Common myeloid progenitor, CD34-positive (primary cell): Measurements from ENCODE around the gene PRAMEF2.
"Not testable (repeated sequence)": the region's sequence is repeated elsewhere in the genome, so short reads cannot be mapped to it uniquely, and the experiment has no call there.

Experiments
- CTCF ChIA-PET: fragments of 350-600 bp; sonication (Branson Sonifier 250); formaldehyde crosslinking; loops from one replicate; lab custom pipeline; 2021; ENCODE audit warnings: antibody characterized with exemption; lab: Charles Lee
- POLR2A ChIA-PET: fragments of 350-600 bp; sonication (Branson Sonifier 250); formaldehyde crosslinking; loops from one replicate; lab custom pipeline; 2021; ENCODE audit warnings: antibody characterized with exemption; lab: Charles Lee
- DNase-seq, 3 donors: peaks; one replicate each; pipeline versions ENCODE4 v3.0.0 to v3.0.0-alpha.2; 2013
- H3K27ac ChIP-seq, 2 experiments: 1 replicate in 1 of 2; 2 replicates in 1 of 2; pipeline ENCODE4 v1.7.0; 2013; ENCODE audit warnings: inconsistent platforms in 2 of 2, low read length in 2 of 2, mild to moderate bottlenecking in 2 of 2, low read depth in 1 of 2, moderate library complexity in 1 of 2; ENCODE audit not compliant: severe bottlenecking in 2 of 2, insufficient read depth in 1 of 2, poor library complexity in 1 of 2
- H3K27me3 ChIP-seq, 5 experiments: replicated peaks in 2 of 5; 1 replicate in 3 of 5; 2 replicates in 2 of 5; pipeline versions ENCODE4 v1.6.1 to v1.7.0; 2013; ENCODE audit warnings: low read length in 4 of 5, mild to moderate bottlenecking in 2 of 5, moderate library complexity in 2 of 5, inconsistent platforms in 1 of 5; ENCODE audit not compliant: insufficient read depth in 5 of 5, control insufficient read depth in 4 of 5
- H3K36me3 ChIP-seq, 4 experiments: 1 replicate in 2 of 4; 2 replicates in 2 of 4; pipeline versions ENCODE4 v1.6.1 to v1.7.0; 2013; ENCODE audit warnings: low read length in 3 of 4, control low read depth in 1 of 4, mild to moderate bottlenecking in 1 of 4; ENCODE audit not compliant: control insufficient read depth in 4 of 4, insufficient read depth in 4 of 4
- H3K4me1 ChIP-seq, 4 experiments: 1 replicate in 3 of 4; 2 replicates in 1 of 4; pipeline versions ENCODE4 v1.6.1 to v1.7.1; 2013; ENCODE audit warnings: low read length in 3 of 4, mild to moderate bottlenecking in 3 of 4, control low read depth in 1 of 4, inconsistent platforms in 1 of 4, moderate library complexity in 1 of 4; ENCODE audit not compliant: control insufficient read depth in 4 of 4, insufficient read depth in 4 of 4; ENCODE audit errors: control extremely low read depth in 1 of 4
- H3K4me3 ChIP-seq, 7 experiments: 1 replicate in 4 of 7; 2 replicates in 3 of 7; pipeline versions ENCODE4 v1.5.1 to v1.7.0; 2013; ENCODE audit warnings: mild to moderate bottlenecking in 7 of 7, low read length in 6 of 7, moderate library complexity in 6 of 7, inconsistent platforms in 2 of 7, low read depth in 2 of 7, control low read depth in 1 of 7; ENCODE audit not compliant: insufficient read depth in 4 of 7, control insufficient read depth in 1 of 7; ENCODE audit errors: extremely low read depth in 1 of 7
- H3K9me3 ChIP-seq, 5 experiments: 1 replicate in 4 of 5; 2 replicates in 1 of 5; pipeline versions ENCODE4 v1.6.1 to v1.7.1; 2013; ENCODE audit warnings: low read length in 4 of 5, mild to moderate bottlenecking in 2 of 5, inconsistent platforms in 1 of 5, low read depth in 1 of 5, moderate library complexity in 1 of 5; ENCODE audit not compliant: control insufficient read depth in 4 of 5, insufficient read depth in 2 of 5; ENCODE audit errors: control extremely low read depth in 1 of 5
- WGBS: methylation state at CpG from one replicate; pipeline ENCODE4 v1.1.5; 2013; ENCODE audit not compliant: insufficient coverage; 5-methylcytosine and 5-hydroxymethylcytosine counted together

The PRAMEF2 gene

DNA sequence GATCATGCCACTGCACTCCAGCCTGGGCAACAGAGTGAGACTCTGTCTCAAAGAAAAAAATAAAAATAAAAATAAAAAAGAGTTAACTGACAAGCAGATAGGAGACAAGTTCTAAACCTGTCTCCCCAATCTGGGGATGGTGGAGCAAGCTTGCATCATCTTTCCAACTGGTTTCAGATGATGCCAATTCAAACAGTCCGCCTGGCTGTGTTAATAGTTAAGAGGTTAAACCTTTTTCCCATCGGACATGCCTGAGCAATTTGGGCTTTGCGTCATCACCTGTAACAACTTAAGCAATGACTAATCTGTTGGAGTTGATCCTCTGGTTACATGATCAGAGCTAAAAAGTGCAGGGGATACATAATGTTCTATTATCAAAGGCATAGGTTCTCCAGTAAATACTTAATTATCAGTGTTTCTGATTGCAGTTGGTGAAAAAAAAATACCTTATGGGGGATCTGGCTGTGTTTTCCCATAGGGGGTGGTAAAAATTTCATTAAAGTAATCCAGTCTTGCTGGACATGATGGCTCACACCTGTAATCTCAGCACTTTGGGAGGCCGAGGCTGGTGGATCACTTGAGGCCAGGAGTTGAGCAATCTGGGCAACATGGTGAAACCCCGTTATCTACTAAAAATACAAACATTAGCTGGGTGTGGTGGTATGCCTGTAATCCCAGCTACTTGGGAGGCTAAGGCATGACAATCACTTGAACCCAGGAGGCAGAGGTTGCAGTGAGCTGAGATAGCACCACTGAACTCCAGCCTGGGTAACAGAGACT, 47.1 kb downstream of the PRAMEF2 start:
- CTCF ChIA-PET, result not testable (repeated sequence)

More for the DNA sequence above, 47.1 kb downstream of the PRAMEF2 start:
- H3K4me3 ChIP-seq, POLR2A ChIA-PET, H3K4me1 ChIP-seq, H3K36me3 ChIP-seq, H3K9me3 ChIP-seq, DNase-seq, H3K27ac ChIP-seq, H3K27me3 ChIP-seq: not testable (repeated sequence)
- WGBS, result no CpG with 5 or more reads among the region's 5 CpGs
